NCI-H510A (cell line): Measurements from ENCODE around the gene PGP.

Experiments
- DNase-seq: peaks from one replicate; lab custom pipeline; 2025; lab: John Stamatoyannopoulos, UW

The PGP gene

GRCh38 chr16:2181952-2182351 is 32.7 kb downstream of the PGP start:
- no peak for DNase-seq

- no peak for DNase-seq
These were observed 33.4 kb downstream of the PGP start for GRCh38 chr16:2180962-2181923.

GRCh38 chr16:2180461-2180860 is 34.2 kb downstream of the PGP start:
- DNase-seq: no peak

GRCh38 chr16:2179576-2179975 is 35.1 kb downstream of the PGP start:
- no peak for DNase-seq

- DNase-seq: no peak
These were observed 35.5 kb downstream of the PGP start for GRCh38 chr16:2179107-2179501.

- no peak for DNase-seq
These were observed 36.1 kb downstream of the PGP start for GRCh38 chr16:2178321-2179106.

- DNase-seq: no peak
These were observed 37.1 kb downstream of the PGP start for GRCh38 chr16:2177561-2177960.

GRCh38 chr16:2177101-2177500 is 37.5 kb downstream of the PGP start:
- DNase-seq: no peak

GRCh38 chr16:2176047-2176446 is 38.6 kb downstream of the PGP start:
- DNase-seq: no peak

GRCh38 chr16:2175454-2175853 is 39.2 kb downstream of the PGP start:
- no peak for DNase-seq

- DNase-seq: no peak
These were observed 40.1 kb downstream of the PGP start for GRCh38 chr16:2174396-2175131.

- DNase-seq: no peak
These were observed 40.7 kb downstream of the PGP start for GRCh38 chr16:2173916-2174315.

- DNase-seq: no peak
These were observed 41.3 kb downstream of the PGP start for GRCh38 chr16:2173366-2173765.

GRCh38 chr16:2172688-2173335 is 41.8 kb downstream of the PGP start:
- no peak for DNase-seq

- no peak for DNase-seq
These were observed 43.0 kb downstream of the PGP start for GRCh38 chr16:2171601-2172178.

- no peak for DNase-seq
These were observed 43.8 kb downstream of the PGP start for GRCh38 chr16:2170587-2171435.

- no peak for DNase-seq
These were observed 44.6 kb downstream of the PGP start for GRCh38 chr16:2170080-2170479.

- no peak for DNase-seq
These were observed 47.5 kb downstream of the PGP start for GRCh38 chr16:2167068-2167638.

- DNase-seq: no peak
These were observed 48.2 kb downstream of the PGP start for GRCh38 chr16:2166263-2167067.
